Stimulated activated CD4-positive, alpha-beta T cell treated with anti-CD3 and anti-CD28 coated beads, Interleukin-4, amount 100 ng/mL, for 1 hour (primary cell): ENCODE measurements around the gene SPESP1.
"Not testable (repeated sequence)": the region's sequence is repeated elsewhere in the genome, so short reads cannot be mapped to it uniquely, and the experiment has no call there.

Experiments used
- DNase-seq: peaks from one replicate; pipeline ENCODE4 v3.0.0-alpha.2; 2020

Gene SPESP1

DNA sequence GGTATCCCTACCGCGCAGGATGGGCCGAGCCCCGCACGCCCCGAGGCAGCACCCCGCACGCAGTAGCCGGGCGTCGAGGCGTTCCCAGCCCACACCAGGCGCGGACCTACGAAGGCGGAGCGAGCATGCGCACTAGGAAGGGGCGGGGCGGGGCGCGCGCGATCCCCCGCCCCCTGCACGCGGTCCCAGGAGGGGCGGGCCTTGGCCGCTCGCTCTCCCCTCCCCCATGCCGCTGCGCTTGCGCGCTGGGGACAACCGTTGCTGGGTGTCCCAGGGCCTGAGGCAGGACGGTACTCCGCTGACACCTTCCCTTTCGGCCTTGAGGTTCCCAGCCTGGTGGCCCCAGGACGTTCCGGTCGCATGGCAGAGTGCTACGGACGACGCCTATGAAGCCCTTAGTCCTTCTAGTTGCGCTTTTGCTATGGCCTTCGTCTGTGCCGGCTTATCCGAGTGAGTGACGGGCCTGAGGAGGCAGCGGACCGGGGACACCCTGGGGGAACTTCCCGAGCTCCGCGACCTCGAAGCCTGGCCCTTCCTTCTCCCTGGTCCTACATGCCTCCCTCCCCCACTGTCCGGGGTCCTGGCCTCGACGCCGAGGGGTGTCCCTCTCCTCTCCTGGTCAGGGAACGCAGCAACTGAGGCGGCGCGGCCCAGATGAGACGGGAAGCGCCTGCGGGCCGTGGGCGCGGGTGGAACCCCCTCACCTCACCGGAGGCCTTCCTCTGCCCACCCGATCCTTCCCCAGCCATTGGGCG is at the start of gene SPESP1:
SPESP1 (plus strand) TSS at position 258 of the 755 bp plus-strand sequence; CDS start at position 387, 129 bp downstream.
- DNase-seq = peak; percentile 58

DNA sequence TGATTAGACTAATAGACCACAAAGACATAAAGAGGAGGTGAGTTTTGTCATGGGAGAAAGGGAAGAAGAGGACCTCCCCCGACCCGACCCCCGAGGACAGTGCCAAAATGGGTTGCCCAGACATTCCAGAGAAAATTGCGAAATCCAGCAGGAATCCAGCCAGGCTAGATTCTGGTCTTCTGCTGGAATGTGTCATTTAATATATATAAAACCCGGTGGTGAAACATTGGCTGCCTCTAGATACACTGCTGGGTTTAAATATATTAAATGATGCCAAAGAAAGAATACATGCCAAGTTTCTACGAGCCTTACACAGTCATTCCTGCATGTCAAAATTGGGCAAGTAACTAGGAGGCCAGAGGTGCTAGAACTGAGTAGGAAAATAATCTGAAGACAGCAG is 45.3 kb upstream of the SPESP1 start:
- no peak for DNase-seq

DNA sequence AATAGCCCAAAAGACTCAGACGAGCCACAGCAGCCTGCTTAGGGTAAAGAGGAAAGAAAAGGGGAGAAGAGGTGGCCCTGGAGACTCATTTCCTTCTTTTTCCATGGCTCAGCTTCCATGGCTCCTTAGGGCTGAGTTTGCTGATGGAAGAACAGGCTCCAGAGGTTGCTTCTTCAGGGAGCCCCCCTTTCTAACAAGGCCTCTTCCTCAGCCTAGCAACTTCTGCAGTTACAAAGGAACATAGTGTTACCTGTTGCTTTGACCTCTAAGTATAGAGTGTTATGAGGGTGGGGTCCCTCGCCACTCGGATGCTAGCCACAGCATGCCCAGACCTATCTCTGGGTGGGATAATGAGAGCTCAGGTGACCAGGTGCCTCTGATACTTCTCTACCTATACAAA is 43.2 kb upstream of the SPESP1 start:
- no peak for DNase-seq

DNA sequence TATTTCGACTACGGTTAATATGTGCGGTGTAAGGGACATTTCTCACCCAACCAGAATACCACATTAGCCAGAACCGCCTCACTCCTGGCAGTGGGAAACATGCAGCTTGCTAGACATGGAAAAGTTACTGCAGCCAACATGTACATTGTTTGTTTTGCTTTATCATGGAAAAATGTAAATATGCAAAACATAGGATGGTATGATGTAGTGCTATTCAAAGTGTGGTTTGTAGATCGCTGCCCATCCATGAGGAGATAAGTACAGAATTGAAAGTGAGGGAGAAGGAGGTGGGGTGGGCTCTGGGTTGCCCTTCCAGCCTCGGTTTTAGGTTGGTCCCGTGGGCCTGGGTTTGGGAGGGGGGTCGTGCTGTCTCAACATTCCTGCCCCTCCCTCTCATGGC is 42.5 kb upstream of the SPESP1 start:
- no peak for DNase-seq

DNA sequence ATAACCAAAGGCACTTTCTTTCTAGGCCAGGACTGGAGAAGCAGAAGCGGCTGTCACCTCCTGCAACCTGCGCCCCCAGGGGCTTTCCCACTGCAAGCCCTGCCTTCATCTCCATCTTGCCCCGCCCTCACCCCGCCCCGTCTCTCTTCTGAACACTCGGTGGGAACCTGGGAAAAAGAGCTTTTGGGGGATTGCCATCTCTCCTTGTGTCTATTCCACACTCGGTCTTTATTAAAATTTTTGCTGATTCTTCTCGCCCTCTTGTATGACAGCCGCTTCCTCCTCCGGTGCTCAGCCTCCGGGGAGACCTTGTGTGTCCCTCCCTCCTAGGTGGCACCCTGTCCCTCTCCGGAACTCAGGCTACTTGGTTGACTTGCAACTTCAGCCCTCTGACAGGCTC is 41.9 kb upstream of the SPESP1 start:
- DNase-seq = peak; percentile 22

DNA sequence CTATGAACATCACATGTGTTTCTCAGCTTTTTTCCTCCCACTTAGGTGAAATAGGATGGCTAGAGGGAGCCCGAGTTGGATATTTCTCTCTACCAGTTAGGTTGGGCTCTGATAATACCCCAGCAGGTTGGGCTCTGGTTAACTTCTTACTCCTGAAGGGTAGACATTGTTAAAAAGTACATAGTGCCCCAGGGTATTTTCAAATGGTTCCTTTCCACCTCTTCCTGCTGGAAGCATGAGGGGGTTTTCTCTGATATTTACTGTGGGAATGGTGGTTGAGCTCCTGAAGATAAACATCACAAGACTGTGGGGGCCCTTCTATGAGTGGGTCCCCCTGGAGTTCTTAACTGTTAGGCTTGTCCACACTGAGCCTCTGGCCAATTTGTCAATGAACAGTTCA is 36.1 kb upstream of the SPESP1 start:
- DNase-seq = no peak

DNA sequence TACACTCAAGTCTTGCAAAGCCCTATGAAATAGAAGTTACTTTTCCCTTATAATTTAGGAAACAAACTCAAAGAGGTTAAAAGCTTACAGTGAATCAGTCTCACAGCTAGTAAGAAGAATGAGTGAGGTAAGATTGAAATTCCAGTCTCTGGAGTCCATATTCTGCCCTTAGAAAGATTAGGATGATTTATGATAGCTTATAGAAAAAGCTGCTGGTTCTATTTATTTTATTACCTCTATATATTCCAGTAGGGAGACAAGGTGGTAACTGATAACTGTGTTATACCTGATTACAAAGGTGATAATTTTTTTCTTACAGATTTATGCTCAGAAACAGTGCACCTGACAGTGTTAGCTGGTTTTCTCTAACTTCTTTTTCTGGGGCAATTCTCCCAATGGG is 34.1 kb upstream of the SPESP1 start:
- DNase-seq = no peak

DNA sequence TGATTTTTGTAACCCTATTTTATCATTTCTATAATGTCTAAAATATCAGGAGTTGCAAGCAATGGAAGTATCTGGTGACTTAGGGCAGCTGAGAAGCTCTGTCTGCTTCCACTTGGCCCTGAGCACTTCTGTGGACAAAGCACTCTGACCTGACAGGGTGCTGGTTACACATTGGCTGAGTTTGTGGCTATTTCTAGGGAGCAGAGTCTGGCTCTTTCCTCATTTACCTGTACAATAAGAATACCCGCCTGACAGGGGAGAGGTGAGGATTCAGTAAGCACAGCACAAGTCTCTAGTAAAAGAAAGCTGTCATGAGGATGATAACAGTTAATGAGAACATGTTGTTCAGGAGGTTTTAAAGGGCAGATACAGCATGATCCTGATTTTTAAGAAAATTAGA is 33.3 kb upstream of the SPESP1 start:
- DNase-seq = no peak

DNA sequence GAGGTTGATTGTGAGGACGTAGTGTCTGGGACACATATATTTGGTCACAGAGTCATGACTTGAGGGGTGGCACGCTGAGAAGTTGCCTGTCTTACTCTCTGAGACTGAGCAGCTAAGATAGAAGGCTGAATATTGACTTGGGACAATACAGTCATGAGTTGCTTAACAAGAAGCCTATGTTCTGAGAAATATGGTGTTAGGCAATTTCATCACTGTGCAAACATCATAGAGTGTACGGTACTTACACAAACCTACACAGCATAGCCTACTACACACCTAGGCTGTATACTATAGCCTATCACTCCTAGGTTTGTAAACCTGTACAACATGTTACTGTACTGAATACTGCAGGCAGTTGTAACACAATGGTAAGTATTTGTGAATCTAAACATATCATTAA is 30.3 kb upstream of the SPESP1 start:
- DNase-seq = no peak

DNA sequence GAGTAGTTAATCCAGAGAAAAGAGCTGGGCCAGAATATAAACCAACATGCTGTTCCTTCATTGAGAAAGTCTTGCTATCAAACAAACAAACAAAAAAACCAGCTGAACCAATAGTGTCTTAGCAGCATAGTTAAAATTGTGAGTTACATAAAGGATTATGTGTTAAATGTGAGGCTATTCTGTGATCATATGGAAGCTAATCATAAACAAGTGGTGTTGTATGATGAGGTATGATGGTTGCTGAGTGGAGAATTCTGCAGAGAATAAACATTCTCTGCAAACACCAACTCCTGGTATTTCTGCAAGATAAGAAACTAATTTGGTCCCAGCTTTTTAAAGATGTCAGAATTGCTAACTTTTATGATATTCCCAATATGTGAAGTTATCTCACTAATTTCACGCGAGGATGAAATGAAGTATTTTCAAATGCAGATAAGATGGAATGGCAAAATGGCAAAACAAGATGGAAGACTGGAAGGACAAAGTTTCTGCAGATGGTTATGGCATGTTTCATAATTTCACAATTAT is 22.9 kb upstream of the SPESP1 start:
- DNase-seq = no peak

DNA sequence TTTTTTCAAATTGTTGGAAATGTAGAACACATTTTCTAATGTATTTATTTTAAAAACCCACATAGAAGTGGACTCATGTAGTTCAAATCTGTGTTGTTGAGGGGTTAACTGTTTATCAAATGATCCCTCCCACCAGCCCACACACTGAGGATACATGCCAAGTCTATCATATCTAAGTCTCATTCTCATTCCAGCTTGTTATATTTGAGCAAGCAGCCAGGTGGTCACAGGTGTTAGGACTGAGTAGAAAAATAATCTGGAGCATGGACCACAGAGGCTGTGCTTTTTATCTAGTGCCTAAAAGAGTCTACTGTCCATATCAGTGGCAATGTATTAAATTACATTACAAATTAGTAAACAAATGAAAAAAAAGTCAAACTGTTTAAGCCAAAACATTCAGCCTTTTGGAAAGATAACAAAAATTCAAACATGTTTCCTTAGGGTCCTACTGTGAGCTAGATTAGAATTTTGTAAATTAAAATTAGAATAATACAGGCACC is 20.7 kb upstream of the SPESP1 start:
- DNase-seq = no peak

DNA sequence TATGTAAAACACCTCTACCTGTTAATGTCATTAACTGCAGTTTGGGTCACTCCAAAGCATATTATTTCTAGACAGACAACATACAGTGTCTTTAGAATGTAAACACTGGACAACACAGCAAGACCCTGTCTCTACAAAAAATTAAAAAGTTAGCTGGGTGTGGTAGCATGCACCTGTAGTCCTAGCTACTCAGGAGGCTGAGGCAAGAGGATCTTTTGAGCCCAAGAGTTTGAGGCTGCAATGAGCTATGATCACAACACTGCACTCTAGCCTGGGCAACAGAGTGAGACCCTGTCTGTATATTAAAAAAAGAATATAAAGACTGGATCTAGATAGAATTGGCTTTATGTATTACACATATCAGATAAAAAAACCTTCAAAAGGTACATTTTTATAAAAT is 20.0 kb upstream of the SPESP1 start:
- no peak for DNase-seq

DNA sequence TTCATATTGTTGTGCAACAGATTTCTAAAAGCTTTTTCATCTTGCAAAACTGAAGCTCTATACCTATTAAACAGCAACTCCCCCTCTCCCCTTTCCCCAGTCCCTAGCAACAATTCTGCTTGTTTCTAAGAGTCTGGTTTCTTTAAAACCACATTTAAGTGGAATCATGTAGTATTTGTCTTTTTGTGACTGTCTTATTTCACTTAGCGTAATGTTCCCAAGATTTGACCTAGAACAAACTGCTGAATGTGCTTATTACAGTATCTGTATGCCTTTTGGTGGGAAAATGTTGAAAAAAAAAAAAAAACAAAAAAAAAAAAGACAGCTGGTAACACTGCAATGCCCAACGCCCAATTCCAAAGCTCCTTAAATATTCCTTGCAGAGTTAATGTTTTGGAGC is 19.5 kb upstream of the SPESP1 start:
- no peak for DNase-seq

DNA sequence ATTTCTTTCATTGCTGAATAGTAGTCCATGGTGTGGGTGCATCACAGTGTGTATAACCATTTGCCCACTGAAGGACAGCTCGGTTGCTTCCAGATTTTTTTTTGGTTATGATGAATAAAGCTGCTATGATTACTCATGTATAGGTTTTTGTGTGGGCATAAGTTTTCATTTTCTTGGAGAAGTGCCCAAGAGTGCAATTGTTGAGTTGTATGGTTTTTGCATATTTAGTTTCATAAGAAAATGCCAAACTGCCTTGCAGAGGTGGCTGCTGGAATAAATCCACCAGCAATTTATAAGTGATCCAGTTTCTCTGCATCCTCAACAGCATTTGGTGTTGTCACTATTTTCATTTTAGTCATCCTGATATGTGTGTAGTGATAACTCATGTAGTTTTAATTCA is 8.4 kb upstream of the SPESP1 start:
- no peak for DNase-seq

DNA sequence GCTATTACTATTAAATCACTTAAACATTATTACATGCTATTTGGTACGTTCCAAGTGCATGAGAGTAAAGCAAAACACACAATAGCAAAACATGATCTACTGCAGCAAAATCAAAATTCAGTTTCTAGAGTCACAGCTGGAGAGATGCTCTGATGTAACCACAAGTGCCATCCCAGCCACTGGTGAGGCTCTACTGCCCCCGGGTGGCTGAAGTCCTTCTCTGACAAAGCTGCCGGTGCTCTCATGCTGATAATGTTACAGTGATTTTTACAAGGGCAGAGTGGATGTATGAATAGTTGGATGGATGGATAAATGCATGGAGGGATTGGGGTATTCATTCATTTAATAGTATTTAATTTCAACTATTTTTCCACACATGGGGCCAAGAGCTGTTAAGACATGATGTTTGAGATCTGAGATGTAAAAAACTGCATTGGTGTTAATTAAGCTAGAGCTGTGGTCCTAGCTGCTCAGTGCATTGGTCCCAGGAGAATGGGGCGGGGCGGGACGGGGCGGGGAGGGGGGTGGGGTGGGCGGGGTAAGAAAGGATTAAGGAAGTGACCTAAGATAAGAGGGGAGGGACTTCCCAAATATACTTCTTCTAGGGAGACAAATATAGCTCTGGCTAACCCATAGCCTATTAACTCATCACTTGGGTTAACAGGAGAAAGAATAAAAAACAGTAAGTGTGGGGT is 5.3 kb upstream of the SPESP1 start:
- DNase-seq = peak; percentile 64

DNA sequence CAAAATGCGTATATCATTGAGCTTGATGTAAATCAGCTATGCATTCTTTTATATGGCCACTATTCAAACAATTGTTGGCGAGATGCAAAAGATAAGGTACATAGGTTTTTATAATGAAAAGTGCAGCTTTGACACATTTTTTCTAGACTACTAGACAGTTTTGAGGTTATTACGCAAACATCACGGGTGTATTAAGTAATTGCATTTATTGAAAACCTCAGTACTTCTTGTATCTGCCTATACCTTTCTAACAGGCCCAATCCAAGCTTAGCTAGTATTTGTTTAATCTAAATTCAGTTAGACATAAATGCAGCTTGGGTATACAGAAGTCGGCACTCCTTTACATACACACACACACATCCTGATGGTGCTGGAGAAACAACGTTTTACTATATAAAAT is 2.7 kb downstream of the SPESP1 start:
- no peak for DNase-seq

DNA sequence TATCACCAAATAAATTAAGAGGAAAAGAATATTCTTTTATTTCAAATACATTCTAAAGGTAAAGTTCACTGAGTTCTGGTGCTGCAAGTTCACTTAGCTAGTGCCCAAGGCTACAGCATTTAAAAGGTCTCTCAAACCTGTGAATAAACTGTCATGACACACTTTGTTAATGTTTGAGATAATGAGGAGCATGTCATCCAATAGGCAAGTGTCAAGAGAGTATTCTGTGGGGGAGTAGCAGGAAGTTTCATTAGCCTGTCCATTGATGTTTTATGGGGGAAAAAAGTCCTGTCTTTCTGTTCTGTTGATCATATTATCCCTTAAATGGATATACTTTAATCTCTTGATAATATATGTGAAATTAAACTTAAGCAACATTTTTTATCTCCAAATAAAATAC is 4.0 kb downstream of the SPESP1 start:
- DNase-seq = no peak

DNA sequence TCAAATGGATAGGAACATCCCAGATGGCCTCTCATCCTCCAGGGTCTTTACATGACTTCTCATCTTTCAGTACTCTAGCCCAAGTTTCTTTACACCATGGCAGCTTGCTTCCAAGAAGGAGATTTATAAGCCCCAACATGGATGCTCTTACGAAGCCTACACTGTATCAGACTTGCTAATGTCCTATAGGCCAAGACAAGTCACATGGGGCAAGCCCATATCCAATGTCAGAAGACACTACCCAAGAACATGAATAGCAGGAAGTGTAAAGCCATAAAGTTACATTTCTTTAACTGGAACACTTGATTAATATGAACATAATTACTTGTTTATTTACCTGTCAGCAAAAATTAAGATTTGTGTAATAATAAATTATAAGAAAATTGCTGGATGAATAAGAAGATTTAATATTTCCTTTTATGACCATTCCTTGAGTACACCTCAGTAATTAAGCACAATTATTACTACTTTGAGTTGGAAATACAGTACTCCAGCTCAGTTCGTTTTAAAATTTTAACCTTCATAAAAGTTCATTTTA is 5.1 kb downstream of the SPESP1 start:
- DNase-seq = no peak

DNA sequence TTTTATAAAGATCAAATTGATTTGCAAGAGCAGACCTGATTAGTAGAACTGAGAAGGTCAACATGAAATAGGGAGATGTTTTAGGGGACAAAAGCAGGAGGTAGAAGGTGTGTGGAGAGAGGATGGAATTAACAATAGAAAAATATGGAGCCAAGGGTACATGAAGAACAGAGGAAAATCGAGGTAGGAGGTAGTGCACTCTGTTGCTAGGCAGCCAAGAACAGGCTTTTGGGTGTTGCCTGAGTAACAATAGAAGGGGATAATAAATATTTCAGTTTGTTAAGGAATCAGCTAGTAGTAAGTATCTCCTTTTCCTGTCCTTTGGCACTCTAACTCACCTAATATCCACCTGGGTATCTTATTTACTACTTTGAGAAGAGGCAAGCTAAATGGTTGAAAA is 9.2 kb downstream of the SPESP1 start:
- no peak for DNase-seq

DNA sequence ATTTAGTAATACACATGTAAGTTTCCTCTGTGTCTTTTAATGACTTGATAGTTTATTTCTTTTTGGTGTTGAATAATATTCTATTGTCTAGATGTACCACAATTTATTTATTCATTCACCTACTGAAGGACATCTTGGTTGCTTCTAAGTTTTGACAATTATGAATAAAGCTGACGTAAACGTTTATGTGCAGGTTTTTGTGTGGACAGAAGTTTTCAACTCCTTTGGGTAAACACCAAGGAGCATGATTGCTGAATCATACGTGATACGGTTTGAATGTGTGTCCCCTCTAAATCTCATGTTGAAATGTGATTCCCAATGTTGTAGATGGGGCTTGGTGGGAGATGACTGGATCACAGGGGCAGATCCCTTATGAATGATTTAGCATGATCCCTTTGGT is 21.5 kb downstream of the SPESP1 start:
- DNase-seq = no peak

DNA sequence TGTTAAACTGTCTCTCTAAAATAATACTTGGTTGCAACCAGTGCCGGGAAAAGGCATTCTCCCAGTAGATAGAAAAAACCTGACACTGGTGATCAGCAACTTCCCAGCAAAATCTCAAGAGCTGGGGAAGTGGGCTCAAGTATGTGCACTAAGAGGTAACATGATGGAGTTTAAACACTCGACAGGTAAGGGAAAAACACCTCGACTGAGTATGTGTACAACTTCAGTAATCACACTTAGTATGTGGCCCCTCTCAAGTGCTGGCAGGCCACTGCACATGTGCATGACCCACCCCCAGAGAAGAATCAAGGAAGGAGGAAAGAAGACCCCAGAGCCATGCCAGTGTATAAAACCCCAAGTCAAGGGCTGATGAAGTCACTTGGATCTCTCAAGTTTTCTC is 27.4 kb downstream of the SPESP1 start:
- no peak for DNase-seq

DNA sequence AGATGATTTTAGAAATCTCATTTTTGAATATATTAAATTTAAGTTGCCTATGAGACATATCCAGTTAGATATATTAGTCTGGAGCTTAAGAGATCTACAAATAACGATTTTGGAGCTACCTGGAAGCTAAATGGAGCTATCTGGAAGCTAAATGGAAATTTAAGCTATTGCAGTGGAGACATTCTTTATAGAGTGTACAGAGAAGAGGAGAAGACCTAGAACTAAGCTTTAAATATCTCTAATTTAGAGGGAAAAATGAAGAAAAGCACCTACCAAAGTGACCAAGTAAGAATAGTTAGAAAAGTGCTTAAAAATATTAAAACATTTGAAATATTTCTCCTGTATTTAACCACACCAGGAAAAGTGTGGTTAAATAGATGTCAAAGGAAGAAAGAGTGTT is 28.3 kb downstream of the SPESP1 start:
- DNase-seq = no peak

DNA sequence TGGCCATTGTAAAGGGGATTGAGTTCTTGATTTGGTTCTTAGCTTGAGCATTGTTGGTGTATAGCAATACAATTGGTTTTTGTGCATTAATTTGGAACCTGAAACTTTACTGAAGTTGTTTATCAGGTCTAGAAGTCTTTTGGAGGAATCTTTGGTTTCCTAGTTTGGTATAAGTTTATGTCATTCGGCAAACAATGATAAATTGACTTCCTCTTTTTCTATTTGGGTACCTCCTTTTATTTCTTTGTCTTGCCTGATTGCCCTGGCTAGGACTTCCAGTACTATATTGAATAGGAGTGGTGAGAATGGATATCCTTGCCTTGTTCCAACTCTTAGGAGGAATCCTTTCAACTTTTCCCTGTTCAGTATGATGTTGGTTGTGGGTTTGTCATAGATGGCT is 32.1 kb downstream of the SPESP1 start:
- no peak for DNase-seq

DNA sequence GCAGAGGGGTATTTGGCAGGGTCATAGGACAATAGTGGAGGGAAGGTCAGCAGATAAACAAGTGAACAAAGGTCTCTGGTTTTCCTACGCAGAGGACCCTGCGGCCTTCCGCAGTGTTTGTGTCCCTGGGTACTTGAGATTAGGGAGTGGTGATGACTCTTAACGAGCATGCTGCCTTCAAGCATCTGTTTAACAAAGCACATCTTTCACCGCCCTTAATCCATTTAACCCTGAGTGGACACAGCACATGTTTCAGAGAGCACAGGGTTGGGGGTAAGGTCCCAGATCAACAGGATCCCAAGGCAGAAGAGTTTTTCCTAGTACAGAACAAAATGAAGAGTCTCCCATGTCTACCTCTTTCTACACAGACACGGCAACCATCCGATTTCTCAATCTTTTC is 33.4 kb downstream of the SPESP1 start:
- DNase-seq = not testable (repeated sequence)
